Vagina (tissue), 2 donors: ENCODE measurements around the gene TBC1D22A.

Experiments
- CTCF ChIP-seq, 3 experiments: fragments of 450-650 bp in 2 of 3; fragments of 200-600 bp in 1 of 3; sonication (generic) in 1 of 3; IDR thresholded peaks; one replicate each; pipeline ENCODE4 v1.5.1; 2017 to 2019; ENCODE audit warnings: antibody characterized with exemption in 3 of 3, mild to moderate bottlenecking in 2 of 3, moderate library complexity in 2 of 3
- POLR2A ChIP-seq, 2 donors: fragments of 450-650 bp; IDR thresholded peaks; one replicate each; pipeline ENCODE4 v1.6.1; 2017; ENCODE audit warnings: antibody characterized with exemption in 2 of 2, mild to moderate bottlenecking in 2 of 2, moderate library complexity in 2 of 2
- POLR2AphosphoS5 ChIP-seq, 2 donors: sonication (generic); formaldehyde crosslinking; IDR thresholded peaks; one replicate each; pipeline ENCODE4 v1.9.0; 2017; ENCODE audit warnings: antibody characterized with exemption in 2 of 2, mild to moderate bottlenecking in 2 of 2, low read depth in 1 of 2; ENCODE audit not compliant: insufficient read depth in 1 of 2

- TF ChIP-seq CTCF (IDR thresholded peaks at IDR 0.05) = no peak
- TF ChIP-seq POLR2AphosphoS5 (IDR thresholded peaks at IDR 0.05; ENCODE audit: insufficient read depth in 1 of 2, low read depth in 1 of 2) = no peak
- TF ChIP-seq POLR2A (IDR thresholded peaks at IDR 0.05) = no peak
Measured at GRCh38 chr22:47161631-47162030, 399.2 kb downstream of the TBC1D22A start.
